Prostate gland (tissue), 2 donors: ENCODE results near the gene ASB16.

Source experiments
- POLR2A ChIP-seq: fragments of 450-650 bp; IDR thresholded peaks from one replicate; pipeline ENCODE4 v1.6.1; 2016; ENCODE audit warnings: antibody characterized with exemption, mild to moderate bottlenecking
- TF ChIP-seq, protein P1 (sequence below), 4 experiments: fragments of 200-600 bp in 2 of 4; fragments of 450-650 bp in 2 of 4; sonication (generic) in 2 of 4; IDR thresholded peaks; 1 replicate in 3 of 4; 2 replicates in 1 of 4; pipeline ENCODE4 v1.5.1; 2016 to 2019; ENCODE audit warnings: antibody characterized with exemption in 4 of 4, mild to moderate bottlenecking in 2 of 4, moderate library complexity in 2 of 4

DNA sequence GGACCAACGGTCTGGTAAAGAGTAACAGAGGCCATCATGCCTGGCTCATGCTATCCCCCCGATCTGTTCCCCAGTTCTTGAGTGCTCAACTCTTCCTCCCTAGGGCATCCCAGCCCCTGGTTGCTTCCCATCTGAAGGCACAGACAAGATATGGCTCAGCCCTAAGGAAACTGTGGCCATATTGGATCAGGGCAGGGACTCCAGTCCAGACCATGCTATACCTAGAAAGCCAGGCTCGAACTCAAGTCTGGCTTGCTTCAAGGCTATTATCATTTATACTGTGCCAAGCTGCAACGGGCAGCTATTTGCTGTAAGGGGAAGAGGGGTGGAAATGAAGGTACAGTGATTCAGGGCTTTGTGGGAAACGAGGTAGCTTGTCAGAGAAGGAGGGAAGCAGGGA is 46.2 kb downstream of the ASB16 start:
- no peak for TF ChIP-seq POLR2A
- TF ChIP-seq, protein P1, sequence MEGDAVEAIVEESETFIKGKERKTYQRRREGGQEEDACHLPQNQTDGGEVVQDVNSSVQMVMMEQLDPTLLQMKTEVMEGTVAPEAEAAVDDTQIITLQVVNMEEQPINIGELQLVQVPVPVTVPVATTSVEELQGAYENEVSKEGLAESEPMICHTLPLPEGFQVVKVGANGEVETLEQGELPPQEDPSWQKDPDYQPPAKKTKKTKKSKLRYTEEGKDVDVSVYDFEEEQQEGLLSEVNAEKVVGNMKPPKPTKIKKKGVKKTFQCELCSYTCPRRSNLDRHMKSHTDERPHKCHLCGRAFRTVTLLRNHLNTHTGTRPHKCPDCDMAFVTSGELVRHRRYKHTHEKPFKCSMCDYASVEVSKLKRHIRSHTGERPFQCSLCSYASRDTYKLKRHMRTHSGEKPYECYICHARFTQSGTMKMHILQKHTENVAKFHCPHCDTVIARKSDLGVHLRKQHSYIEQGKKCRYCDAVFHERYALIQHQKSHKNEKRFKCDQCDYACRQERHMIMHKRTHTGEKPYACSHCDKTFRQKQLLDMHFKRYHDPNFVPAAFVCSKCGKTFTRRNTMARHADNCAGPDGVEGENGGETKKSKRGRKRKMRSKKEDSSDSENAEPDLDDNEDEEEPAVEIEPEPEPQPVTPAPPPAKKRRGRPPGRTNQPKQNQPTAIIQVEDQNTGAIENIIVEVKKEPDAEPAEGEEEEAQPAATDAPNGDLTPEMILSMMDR (IDR thresholded peaks at IDR 0.05), result no peak
